ENCODE data around the gene DENND6B. TPM values are rescaled to one million over a fixed set of nuclear protein-coding genes. Genes with fewer than 3 reads are reported as not detected.
A peak's percentile ranks its signal among the peaks of the same experiment; 100 is the strongest.

DENND6B gene
- total RNA-seq, 2 donors from 2014 or later: 9.6 to 19.6 TPM

- DNase-seq (ENCODE audit: low spot score): no peak
- Histone ChIP-seq H3K36me3 (peaks cover 27 to 34% of the 10 kb centered on the region in 2 donors), H3K27me3 (replicated peaks; ENCODE audit: insufficient read depth) (no peaks in the 10 kb centered on the region), H3K4me1 (replicated peaks) (peaks cover 14% of the 10 kb centered on the region), H3K4me3 (no peak overlapping the region), H3K9me3 (no peaks in the 10 kb centered on the region), H3K27ac (no peak overlapping the region)
- intact Hi-C loops (cut with DNase I): no loop called here
- TF ChIP-seq CTCF (IDR thresholded peaks at IDR 0.05) (no peak), POLR2AphosphoS5 (IDR thresholded peaks at IDR 0.05) (no peak)
- WGBS: 95% methylated on average over 21 of the region's 21 CpGs
Measured at GRCh38 chr22:50278461-50278860, 48.4 kb downstream of the DENND6B start.

- Histone ChIP-seq H3K4me3 (no peak overlapping the region), H3K9me3 (no peaks in the 10 kb centered on the region), H3K27ac (no peak overlapping the region), H3K27me3 (replicated peaks; ENCODE audit: insufficient read depth) (no peaks in the 10 kb centered on the region), H3K4me1 (replicated peaks) (peaks cover 9% of the 10 kb centered on the region), H3K36me3 (peaks cover 27 to 34% of the 10 kb centered on the region in 2 donors)
- 71% methylated on average over 25 of the region's 25 CpGs for WGBS
- intact Hi-C loops (cut with DNase I): no loop called here
- DNase-seq (ENCODE audit: low spot score): no peak
- no peak for TF ChIP-seq POLR2AphosphoS5 (IDR thresholded peaks at IDR 0.05)
- TF ChIP-seq CTCF (IDR thresholded peaks at IDR 0.05): no peak
- TF ChIP-seq POLR2A (IDR thresholded peaks at IDR 0.05): no peak
Measured at GRCh38 chr22:50277761-50278160, 49.1 kb downstream of the DENND6B start.

- Histone ChIP-seq H3K9me3 (no peaks in the 10 kb centered on the region), H3K4me3 (no peak overlapping the region), H3K36me3 (peaks cover 21 to 31% of the 10 kb centered on the region in 2 donors), H3K27me3 (replicated peaks; ENCODE audit: insufficient read depth) (no peaks in the 10 kb centered on the region), H3K27ac (no peak overlapping the region), H3K4me1 (replicated peaks) (peaks cover 4% of the 10 kb centered on the region)
- DNase-seq (ENCODE audit: low spot score): peak; percentile 57
- WGBS: 48% methylated on average over 23 of the region's 25 CpGs
- TF ChIP-seq CTCF (IDR thresholded peaks at IDR 0.05) (peak; percentile 12 to 80 (median 36)), POLR2A (IDR thresholded peaks at IDR 0.05) (no peak), POLR2AphosphoS5 (IDR thresholded peaks at IDR 0.05) (no peak)
- intact Hi-C loops (cut with DNase I): no loop called here
Measured at GRCh38 chr22:50276143-50276542, 50.7 kb downstream of the DENND6B start.

- intact Hi-C loops (cut with DNase I): loop anchor here (2.0 kb wide), 1 partner anchor 65 kb away; no protein-coding TSS in a partner anchor
- Histone ChIP-seq H3K36me3 (peaks cover 15 to 24% of the 10 kb centered on the region in 2 donors), H3K4me1 (replicated peaks) (peaks cover 12% of the 10 kb centered on the region)
Measured at GRCh38 chr22:50275181-50276055, 51.4 kb downstream of the DENND6B start.

More at GRCh38 chr22:50275181-50276055, 51.4 kb downstream of the DENND6B start:
- Histone ChIP-seq H3K27me3 (replicated peaks; ENCODE audit: insufficient read depth) (no peaks in the 10 kb centered on the region), H3K9me3 (no peaks in the 10 kb centered on the region), H3K27ac (no peak overlapping the region), H3K4me3 (no peak overlapping the region)
- 80% methylated on average over 43 of the region's 43 CpGs for WGBS
- no peak for TF ChIP-seq POLR2AphosphoS5 (IDR thresholded peaks at IDR 0.05)
- no peak for TF ChIP-seq POLR2A (IDR thresholded peaks at IDR 0.05)
- no peak for TF ChIP-seq CTCF (IDR thresholded peaks at IDR 0.05)
- no peak for DNase-seq (ENCODE audit: low spot score)
